GM19397 (cell line): ENCODE results near the gene ELP4.

Source experiments
- ATAC-seq: cut with Tn5 transposase; IDR thresholded peaks from one replicate; pipeline ENCODE4 v1.9.1; 2021; ENCODE audit warnings: mild to moderate bottlenecking, moderate library complexity; ENCODE audit not compliant: unreplicated experiment

The ELP4 gene

GRCh38 chr11:31797190-31798056, 287.9 kb downstream of the ELP4 start:
- no peak for ATAC-seq

- ATAC-seq = no peak
These were observed 288.5 kb downstream of the ELP4 start for GRCh38 chr11:31798057-31798553.

GRCh38 chr11:31798554-31799434, 289.2 kb downstream of the ELP4 start:
- peak; percentile 42 for ATAC-seq

GRCh38 chr11:31799435-31800397, 290.1 kb downstream of the ELP4 start:
- ATAC-seq = no peak

DNA sequence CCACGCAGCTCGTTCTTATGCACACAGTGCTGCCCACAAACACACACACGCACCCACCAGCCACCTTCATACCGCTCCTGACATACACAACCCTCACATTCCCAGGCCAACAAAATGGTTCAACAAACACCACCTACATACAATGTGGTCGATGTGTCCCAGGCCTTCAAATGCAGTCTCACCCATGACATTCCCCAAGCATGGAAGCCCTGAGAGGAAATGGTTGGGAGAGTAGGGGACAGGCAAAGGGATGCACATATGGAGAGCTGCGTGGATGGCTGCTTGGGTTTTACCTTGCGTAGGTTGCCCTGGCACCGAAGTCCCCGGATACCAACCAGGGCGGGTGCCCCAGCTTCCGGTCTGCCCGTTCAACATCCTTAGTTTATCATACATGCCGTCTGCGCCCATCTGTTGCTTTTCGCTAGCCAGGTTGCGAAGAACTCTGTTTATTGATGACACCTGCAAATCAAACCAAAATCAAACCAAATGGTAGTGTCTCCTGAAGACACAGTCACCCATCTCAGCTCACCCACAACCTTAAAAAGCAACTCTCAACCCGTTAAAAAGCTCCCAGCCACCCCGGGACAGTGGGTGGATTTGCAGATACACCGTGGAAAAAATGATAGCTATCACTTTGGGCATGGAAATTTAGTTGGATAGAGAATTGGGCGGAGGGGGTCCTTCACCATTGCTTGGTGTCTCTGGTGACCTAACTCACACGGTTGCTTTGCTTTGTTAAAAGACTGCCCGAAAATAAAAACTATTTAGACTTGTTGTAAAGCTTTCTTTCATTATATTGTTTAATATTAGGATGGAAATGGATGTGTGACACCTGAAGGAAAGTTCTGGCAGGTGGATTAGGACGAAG, 291.1 kb downstream of the ELP4 start:
- ATAC-seq = no peak

GRCh38 chr11:31801298-31801702, 291.7 kb downstream of the ELP4 start:
- no peak for ATAC-seq

DNA sequence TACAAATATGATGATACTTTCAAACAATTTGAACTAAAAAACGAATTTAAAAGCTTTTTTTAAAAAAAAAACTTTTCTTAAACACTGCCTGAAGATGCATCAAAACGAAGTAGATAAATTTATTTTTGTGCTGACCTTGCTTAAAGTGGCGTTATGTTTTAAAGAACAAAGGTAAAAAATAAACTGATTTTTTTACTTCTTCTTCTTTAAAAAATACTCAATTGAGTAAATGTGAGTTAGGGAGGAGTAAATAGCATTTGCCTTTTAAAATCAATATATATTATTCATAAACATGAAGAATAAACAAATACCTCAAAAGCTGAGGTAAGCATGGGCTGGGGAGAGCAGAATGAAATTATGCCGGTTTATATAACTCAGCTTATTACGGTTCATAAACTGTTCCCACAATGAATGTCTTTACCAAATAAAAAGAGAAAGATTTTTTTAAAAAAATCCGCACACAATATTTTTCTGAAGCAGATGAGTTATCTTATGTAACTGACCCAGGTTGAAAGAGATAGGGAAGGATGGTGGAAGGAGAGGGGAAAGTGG, 292.5 kb downstream of the ELP4 start:
- ATAC-seq = no peak

GRCh38 chr11:31802609-31802989, 293.0 kb downstream of the ELP4 start:
- no peak for ATAC-seq

DNA sequence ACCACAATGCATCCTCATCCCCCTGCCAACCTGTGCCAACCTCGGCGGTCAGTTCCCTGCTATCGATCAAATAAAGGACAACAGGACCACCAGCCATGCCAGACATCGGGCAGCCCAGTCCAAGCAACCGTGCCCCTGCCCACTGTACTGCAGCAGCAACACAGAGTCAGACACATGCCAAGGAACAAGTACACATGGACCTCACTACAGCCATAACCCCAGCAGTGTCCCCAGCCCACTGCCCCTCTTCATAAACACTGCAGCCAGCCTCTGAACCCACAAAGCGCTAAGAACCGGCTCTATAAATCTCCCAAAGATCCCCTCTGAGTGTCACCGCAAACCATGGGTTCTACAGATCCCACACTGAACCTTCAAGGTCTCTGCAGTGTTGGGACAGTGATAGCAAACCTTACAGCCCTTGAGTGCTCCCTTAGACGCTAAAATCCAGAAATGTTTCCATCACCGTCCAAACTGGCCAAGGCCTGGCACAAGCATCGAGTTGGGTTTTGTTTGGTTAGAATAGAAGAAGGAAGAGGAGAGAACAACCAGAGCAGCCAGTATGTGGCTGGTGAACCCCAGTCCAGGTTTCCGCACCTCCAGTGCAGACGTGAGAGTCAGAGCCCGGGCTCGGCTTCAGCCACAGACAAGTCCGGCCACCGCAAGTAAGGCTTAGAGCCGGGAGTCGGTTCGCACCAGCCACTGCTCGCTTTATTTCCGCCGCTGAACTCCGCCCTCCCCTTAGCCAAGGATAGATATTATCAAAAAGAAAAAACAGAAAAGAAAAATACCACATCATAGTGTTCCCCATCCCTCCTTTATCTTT, 293.6 kb downstream of the ELP4 start:
- ATAC-seq = no peak

DNA sequence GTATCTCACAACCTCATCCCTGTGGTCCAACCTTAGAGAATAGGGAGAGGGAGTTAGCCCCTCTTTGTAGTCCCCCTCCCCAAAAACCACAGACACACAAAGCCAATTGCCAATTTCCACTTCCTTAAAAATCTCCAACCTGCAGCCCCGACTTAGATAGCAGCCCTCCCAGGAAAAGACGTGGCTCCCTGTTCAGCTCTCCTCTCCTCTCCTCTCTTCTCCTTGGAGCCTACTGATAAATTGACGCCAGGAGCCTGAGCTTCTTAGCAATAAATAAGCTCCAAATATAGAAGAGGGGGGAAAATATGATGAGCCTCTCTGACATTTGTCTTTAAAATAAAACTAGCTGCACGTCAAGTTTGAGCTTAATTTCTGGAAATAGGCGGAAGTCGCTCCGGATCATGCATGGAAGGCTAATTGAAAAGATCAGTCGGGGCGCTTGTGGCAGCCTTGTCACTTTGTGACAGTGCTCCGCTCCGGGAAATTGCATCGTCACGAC, 294.3 kb downstream of the ELP4 start:
- no peak for ATAC-seq

DNA sequence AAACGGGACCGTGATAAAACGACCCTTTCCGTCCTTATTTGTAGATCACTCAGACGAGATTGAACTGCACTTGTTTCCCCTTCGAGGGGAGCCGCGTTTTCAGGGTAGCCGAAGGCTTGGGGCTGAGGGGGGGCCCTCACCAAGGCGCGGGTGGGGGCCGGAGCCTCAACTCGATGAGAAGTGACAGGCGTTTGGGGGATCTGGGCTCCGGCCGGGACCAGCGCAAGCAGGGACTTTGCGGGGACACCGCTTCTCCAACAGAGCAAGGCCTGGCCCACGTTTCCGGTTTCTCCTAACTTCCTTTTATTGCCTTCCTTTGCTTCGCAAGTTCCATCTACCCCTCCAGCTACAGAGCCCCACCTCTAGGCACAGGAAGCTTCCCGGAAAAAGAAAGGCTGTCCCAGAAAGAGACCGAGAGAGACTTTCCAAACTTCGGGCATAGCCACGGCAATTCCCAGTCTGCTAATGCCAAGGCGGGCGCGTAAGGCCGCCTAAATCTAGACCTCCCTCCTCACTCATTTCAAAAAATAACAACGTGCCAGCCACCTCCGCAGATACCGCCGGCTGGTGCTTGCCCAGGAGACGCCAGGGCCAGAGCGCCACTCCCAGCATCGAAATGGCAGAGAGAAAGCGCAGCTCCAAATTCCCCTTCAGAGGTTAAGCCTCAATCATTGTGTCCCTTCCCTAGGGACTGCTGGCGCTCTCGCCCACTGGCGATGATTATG, 294.9 kb downstream of the ELP4 start:
- no peak for ATAC-seq

DNA sequence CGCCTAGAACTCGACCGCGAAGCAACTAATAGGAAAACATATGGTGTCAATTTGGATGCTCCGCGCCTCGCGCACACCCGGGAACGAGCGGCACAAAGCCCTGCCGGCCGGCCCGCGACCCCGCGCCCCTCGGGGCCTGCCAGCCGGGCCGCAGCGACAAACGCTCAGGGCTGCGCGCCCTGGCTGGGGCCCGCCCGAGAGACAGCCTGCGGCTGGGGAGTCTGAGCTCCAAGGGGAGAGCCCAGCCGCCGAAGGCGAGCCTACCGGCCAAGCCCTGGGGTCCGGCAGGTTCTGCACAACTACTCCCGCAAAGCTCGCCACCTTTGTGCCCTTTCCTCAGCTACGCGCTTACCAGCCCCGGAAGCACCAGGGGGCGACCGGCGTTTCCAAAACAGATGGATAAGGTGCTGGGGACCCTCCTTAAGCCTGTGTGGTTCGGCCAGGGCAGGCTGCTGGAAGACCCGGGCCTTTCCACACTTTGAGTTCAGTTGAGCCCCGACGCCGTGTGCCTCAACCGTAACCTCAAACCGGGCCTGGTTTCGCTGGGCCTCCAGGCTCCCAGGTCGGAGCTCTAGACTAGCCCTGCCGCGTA, 295.6 kb downstream of the ELP4 start:
- no peak for ATAC-seq

GRCh38 chr11:31805629-31806185, 296.1 kb downstream of the ELP4 start:
- ATAC-seq = no peak

DNA sequence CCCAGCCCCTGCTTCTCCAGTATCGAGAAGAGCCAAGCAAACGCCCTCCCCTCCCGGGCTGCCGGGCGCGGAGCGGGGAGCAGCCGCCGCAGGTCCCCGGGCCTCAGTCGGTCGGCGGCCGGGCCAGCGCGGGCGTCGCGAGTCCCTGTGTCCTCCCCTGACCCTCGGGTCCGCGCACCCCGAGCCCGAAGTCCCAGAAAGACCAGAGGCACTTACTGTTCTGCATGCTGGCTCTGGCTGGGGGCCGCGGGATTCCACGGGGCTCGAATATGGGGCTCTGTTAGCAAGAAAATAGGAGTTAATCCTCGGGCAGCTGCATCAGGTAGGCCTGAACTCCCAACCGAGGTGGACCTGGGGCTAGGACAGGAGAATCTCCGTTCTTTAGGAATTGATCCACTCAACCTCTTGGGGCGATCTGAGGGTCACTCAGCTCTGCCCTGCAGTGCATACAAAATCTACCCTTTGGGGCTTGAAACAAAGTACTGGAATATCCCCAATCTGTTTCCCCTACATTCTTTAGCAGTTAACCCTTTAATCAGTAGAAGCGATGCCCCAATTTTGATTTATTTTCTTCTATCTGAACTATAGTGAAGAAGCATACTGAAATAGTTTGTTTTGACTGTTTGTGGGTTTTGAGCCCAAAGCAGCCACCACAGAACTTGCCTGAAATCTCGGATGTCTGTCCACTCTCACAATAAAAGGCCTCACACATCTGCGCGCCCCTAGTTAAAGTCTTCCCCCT, 296.8 kb downstream of the ELP4 start:
- ATAC-seq = no peak

DNA sequence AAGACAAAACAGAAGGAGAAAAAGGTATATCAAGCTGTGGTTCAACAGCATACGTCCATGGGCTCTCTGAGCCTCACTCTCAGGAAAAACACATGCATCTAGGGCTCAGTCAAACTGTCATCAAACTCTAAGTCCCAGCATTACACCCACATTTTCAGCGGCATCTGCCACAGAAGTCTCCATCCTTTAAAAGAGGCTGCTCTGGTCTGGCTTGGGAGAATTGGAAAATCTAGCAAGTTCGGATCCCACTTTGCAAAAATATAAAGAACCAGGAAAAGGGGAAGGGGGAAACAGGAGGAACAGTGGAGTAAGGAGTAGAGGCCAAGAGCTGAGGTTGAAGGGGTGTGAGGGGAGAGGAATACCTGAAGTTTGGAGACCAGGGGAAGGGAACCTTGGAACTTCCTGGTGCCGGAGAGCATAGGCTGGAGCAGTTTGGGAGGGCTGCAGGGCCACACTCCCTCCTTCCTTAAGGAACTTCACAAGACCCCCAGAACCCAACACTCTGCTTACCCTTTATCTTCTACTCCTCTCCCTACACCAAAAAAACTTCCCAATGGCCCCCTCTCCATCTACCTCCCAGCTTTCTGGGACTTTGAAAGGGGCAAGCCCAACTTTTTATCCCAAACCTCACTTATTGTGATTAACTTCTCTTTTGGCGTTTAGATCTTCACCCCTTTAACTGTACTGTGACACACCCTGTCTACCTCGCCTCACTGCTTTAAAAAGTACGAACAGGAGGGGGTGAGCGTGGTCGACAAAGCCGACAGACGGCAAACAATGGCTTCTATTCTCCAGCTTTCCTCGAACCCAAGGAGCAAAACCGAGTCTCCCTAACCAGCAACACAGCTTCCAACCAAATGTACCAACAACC, 297.6 kb downstream of the ELP4 start:
- ATAC-seq = no peak
